NCI-H82 treated with DMSO at 0.1 percent for 48 hours (cell line): Measurements from ENCODE around the gene SPEN.

Source experiments
- DNase-seq: peaks from one replicate; lab custom pipeline; 2025; ENCODE audit not compliant: unreplicated experiment; lab: John Stamatoyannopoulos, UW

Gene SPEN

GRCh38 chr1:15935056-15935950 lies 87.8 kb downstream of the SPEN start:
- DNase-seq: no peak

GRCh38 chr1:15936025-15936424 lies 88.5 kb downstream of the SPEN start:
- DNase-seq: no peak

GRCh38 chr1:15937146-15937545 lies 89.6 kb downstream of the SPEN start:
- DNase-seq: no peak

- no peak for DNase-seq
Observed at GRCh38 chr1:15937706-15938168, 90.2 kb downstream of the SPEN start.

GRCh38 chr1:15938628-15939161 lies 91.2 kb downstream of the SPEN start:
- DNase-seq: no peak

- DNase-seq: no peak
Observed at GRCh38 chr1:15939181-15940109, 91.9 kb downstream of the SPEN start.

GRCh38 chr1:15940110-15941043 lies 92.9 kb downstream of the SPEN start:
- no peak for DNase-seq

- no peak for DNase-seq
Observed at GRCh38 chr1:15941044-15941840, 93.7 kb downstream of the SPEN start.

- DNase-seq: no peak
Observed at GRCh38 chr1:15941899-15942660, 94.6 kb downstream of the SPEN start.

- no peak for DNase-seq
Observed at GRCh38 chr1:15942661-15943327, 95.3 kb downstream of the SPEN start.

GRCh38 chr1:15943328-15943991 lies 96.0 kb downstream of the SPEN start:
- no peak for DNase-seq

GRCh38 chr1:15943992-15944307 lies 96.4 kb downstream of the SPEN start:
- no peak for DNase-seq

- DNase-seq: no peak
Observed at GRCh38 chr1:15944308-15945010, 97.0 kb downstream of the SPEN start.

- no peak for DNase-seq
Observed at GRCh38 chr1:15945011-15945831, 97.7 kb downstream of the SPEN start.

- DNase-seq: no peak
Observed at GRCh38 chr1:15945832-15946448, 98.4 kb downstream of the SPEN start.
